GM23338 (cell line): ENCODE measurements around the gene LEPR.

Experiments
- CREB1 ChIP-seq: fragments of 250-450 bp; sonication (Bioruptor Pico); IDR thresholded peaks from 2 replicates; pipeline ENCODE4 v1.5.0; 2020; ENCODE audit warnings: low read depth, mild to moderate bottlenecking, moderate library complexity
- EZH2 ChIP-seq: fragments of 200-600 bp; sonication (generic); IDR thresholded peaks from one replicate; pipeline ENCODE4 v1.8.0; 2017; ENCODE audit warnings: antibody characterized with exemption, mild to moderate bottlenecking, low read depth; ENCODE audit not compliant: unreplicated experiment
- EZH2phosphoT487 ChIP-seq: fragments of 200-600 bp; sonication (generic); IDR thresholded peaks from one replicate; pipeline ENCODE4 v1.8.1; 2018; ENCODE audit warnings: antibody characterized with exemption; ENCODE audit not compliant: unreplicated experiment
- POLR2AphosphoS5 ChIP-seq: IDR thresholded peaks from 2 replicates; pipeline ENCODE4 v1.6.1; 2016; ENCODE audit warnings: antibody characterized with exemption, low read depth
- ZNF331 ChIP-seq: fragments of 250-450 bp; sonication (Bioruptor Pico); IDR thresholded peaks from 2 replicates; pipeline ENCODE4 v1.5.0; 2020; ENCODE audit warnings: low read depth, mild to moderate bottlenecking, moderate library complexity
- TF ChIP-seq, protein P1 (sequence below), 2 experiments: fragments of 200-600 bp in 1 of 2; sonication (generic) in 1 of 2; conservative IDR thresholded peaks; 2 replicates each; pipeline versions ENCODE4 v1.5.1 to v1.6.1; 2016 to 2017; ENCODE audit warnings: antibody characterized with exemption in 2 of 2, low read depth in 2 of 2, mild to moderate bottlenecking in 2 of 2, moderate library complexity in 1 of 2
- TF ChIP-seq, protein P2 (sequence below): IDR thresholded peaks from one replicate; pipeline ENCODE4 v1.6.1; 2018; ENCODE audit warnings: antibody characterized with exemption; ENCODE audit not compliant: unreplicated experiment

DNA sequence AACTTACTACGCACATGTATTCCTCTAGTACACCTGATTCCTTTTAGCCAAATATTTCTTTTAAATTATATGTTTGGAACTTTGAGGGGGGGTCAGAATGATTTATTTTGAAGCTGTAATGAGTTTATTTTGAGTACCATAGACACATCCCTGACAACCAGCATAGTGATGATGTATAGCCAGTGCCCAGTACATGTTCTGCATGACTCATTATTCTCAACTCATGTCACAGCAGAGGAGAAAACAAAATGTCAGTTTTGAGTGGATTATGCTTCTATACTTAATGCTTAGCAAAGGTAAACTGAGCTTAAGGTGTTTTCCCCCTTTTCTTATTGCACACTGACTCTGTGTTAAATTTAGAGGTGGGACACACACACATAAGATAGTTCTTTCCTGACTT is 22.4 kb upstream of the LEPR start:
- TF ChIP-seq CREB1 (CRISPR knock-in tag), result no peak
- TF ChIP-seq EZH2, result no peak
- no peak for TF ChIP-seq EZH2phosphoT487
- TF ChIP-seq, protein P1, sequence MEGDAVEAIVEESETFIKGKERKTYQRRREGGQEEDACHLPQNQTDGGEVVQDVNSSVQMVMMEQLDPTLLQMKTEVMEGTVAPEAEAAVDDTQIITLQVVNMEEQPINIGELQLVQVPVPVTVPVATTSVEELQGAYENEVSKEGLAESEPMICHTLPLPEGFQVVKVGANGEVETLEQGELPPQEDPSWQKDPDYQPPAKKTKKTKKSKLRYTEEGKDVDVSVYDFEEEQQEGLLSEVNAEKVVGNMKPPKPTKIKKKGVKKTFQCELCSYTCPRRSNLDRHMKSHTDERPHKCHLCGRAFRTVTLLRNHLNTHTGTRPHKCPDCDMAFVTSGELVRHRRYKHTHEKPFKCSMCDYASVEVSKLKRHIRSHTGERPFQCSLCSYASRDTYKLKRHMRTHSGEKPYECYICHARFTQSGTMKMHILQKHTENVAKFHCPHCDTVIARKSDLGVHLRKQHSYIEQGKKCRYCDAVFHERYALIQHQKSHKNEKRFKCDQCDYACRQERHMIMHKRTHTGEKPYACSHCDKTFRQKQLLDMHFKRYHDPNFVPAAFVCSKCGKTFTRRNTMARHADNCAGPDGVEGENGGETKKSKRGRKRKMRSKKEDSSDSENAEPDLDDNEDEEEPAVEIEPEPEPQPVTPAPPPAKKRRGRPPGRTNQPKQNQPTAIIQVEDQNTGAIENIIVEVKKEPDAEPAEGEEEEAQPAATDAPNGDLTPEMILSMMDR (conservative IDR thresholded peaks at IDR 0.05; ENCODE audit: low read depth in 2 of 2), result no peak
- TF ChIP-seq POLR2AphosphoS5, result no peak
- TF ChIP-seq ZNF331 (CRISPR knock-in tag), result no peak
- TF ChIP-seq, protein P2, sequence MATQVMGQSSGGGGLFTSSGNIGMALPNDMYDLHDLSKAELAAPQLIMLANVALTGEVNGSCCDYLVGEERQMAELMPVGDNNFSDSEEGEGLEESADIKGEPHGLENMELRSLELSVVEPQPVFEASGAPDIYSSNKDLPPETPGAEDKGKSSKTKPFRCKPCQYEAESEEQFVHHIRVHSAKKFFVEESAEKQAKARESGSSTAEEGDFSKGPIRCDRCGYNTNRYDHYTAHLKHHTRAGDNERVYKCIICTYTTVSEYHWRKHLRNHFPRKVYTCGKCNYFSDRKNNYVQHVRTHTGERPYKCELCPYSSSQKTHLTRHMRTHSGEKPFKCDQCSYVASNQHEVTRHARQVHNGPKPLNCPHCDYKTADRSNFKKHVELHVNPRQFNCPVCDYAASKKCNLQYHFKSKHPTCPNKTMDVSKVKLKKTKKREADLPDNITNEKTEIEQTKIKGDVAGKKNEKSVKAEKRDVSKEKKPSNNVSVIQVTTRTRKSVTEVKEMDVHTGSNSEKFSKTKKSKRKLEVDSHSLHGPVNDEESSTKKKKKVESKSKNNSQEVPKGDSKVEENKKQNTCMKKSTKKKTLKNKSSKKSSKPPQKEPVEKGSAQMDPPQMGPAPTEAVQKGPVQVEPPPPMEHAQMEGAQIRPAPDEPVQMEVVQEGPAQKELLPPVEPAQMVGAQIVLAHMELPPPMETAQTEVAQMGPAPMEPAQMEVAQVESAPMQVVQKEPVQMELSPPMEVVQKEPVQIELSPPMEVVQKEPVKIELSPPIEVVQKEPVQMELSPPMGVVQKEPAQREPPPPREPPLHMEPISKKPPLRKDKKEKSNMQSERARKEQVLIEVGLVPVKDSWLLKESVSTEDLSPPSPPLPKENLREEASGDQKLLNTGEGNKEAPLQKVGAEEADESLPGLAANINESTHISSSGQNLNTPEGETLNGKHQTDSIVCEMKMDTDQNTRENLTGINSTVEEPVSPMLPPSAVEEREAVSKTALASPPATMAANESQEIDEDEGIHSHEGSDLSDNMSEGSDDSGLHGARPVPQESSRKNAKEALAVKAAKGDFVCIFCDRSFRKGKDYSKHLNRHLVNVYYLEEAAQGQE, result no peak
